Epithelial cell of esophagus (primary cell): ENCODE results near the gene LRRTM2.

Experiments used
- DNase-seq: peaks from one replicate; pipeline ENCODE4 v3.0.0; 2010; ENCODE audit warnings: low read depth
- H3K4me3 ChIP-seq: 2 replicates; pipeline ENCODE4 v1.5.1; 2011; ENCODE audit warnings: mild to moderate bottlenecking, low read length, control low read depth
- CTCF ChIP-seq: IDR thresholded peaks from 2 replicates; pipeline ENCODE4 v1.5.1; 2011; ENCODE audit warnings: low read depth, mild to moderate bottlenecking, low read length, control low read depth, inconsistent platforms; ENCODE audit not compliant: insufficient read depth; ENCODE audit errors: missing control alignments

Gene LRRTM2

GRCh38 chr5:138853132-138853531 lies 22.0 kb downstream of the LRRTM2 start:
- H3K4me3 ChIP-seq: no peak overlapping the region
- DNase-seq: no peak
- no peak for TF ChIP-seq CTCF

- no peak for TF ChIP-seq CTCF
- no peak overlapping the region for H3K4me3 ChIP-seq
- peak; percentile 57 for DNase-seq
These were observed 24.2 kb downstream of the LRRTM2 start for GRCh38 chr5:138850865-138851435.

- no peak for TF ChIP-seq CTCF
- H3K4me3 ChIP-seq: no peak overlapping the region
- DNase-seq: no peak
These were observed 25.3 kb downstream of the LRRTM2 start for GRCh38 chr5:138849882-138850281.

DNA sequence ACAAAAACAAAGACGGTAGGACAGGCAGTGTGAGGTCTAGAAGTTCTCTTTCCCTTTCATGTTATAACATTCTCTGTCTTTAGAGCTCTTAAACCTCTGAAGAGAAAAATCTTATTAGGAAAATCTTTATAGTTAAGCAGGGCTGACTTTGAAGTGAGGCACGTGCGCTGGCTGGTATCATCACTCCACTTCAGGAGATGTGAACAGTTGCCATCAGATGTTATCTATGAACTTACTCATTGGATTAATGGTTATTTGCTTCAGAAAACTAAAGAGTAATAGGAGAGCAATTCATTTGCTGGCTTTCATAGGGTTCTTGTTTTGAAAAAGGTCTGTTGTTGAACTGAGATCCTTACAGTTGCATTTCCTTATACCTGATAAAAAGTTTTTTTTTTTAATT lies 25.7 kb downstream of the LRRTM2 start:
- no peak for DNase-seq
- no peak overlapping the region for H3K4me3 ChIP-seq
- no peak for TF ChIP-seq CTCF

DNA sequence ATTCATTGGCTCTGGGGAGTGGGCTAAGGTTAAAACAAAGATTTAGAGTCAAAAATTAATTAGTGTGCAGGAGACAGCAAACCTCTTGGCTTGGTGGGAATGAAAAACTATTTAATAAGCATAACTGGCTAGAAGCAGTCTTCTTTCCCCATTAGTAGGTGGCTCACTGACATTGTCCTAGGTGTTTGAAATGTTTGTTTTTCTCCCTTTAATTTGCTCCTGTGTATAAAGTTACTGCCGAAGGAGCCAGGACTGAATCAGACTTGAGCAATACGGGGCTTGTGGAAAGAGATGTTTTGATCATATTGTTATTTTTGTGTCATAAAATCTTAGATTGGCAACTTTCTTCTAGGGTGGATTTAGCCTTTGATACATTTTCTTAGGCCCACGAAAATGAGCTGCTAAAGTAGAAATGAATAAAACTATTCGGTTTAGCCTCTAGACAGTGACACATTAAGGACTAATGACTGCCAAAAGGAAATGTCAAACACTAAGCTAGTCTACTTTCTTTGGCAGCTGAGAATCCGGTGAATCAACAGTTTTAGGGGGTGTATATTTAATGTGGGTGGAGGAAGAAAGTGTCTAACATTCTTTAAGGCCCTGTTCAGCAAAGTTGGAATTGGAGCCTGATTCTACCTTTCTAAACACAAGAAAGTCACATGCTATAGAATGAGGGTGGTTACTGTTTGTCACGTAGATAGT lies 30.2 kb downstream of the LRRTM2 start:
- TF ChIP-seq CTCF: no peak
- no peak overlapping the region for H3K4me3 ChIP-seq
- DNase-seq: peak; percentile 90

DNA sequence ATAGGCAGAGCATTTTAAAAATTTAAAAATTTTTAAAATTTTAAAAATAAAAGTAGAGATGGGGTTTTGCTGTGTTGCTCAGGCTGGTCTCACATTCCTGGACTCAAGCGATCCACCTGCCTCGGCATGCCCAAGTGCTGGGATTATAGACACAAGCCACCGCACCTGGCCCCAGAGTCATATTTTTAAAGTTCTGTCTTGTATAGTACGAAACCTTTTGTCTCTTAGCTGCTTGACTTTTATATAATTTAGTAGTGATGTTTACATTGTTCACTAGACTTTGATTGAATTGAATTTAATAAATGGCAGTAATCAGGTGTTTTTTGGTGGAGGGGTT lies 31.0 kb downstream of the LRRTM2 start:
- no peak for TF ChIP-seq CTCF
- peak overlapping the region; percentile 6 for H3K4me3 ChIP-seq

More for the DNA sequence above, 31.0 kb downstream of the LRRTM2 start:
- DNase-seq: peak; percentile 89
